GM23338 (cell line): ENCODE results near the gene SRXN1. TPM values are rescaled to one million over a fixed set of nuclear protein-coding genes. Genes with fewer than 3 reads are reported as not detected.

Experiments used
- ATAC-seq: fragments of 200-7000 bp; cut with Tn5 transposase; 3 replicates; pipeline ENCODE4 v1.9.1; 2020
- DNase-seq: peaks from one replicate; pipeline ENCODE4 v3.0.0-alpha.2; 2015; ENCODE audit warnings: low spot score
- H2AFZ ChIP-seq: fragments of 200-600 bp; sonication (generic); 2 replicates; pipeline ENCODE4 v1.8.0; 2016; ENCODE audit warnings: antibody characterized with exemption, mild to moderate bottlenecking, moderate library complexity
- H3F3A ChIP-seq: fragments of 200-600 bp; sonication (generic); replicated peaks from 2 replicates; pipeline ENCODE4 v1.8.0; 2017; ENCODE audit warnings: antibody characterized with exemption, mixed run types, low read depth
- H3K27ac ChIP-seq: fragments of 200-600 bp; sonication (generic); 2 replicates; pipeline ENCODE4 v1.6.1; 2016; ENCODE audit warnings: low read depth
- H3K27me3 ChIP-seq: fragments of 200-600 bp; sonication (generic); 2 replicates; pipeline ENCODE4 v1.8.0; 2016; ENCODE audit warnings: mild to moderate bottlenecking, mixed run types, moderate library complexity; ENCODE audit not compliant: insufficient read depth
- H3K36me3 ChIP-seq: fragments of 200-600 bp; sonication (generic); 2 replicates; pipeline ENCODE4 v1.8.0; 2016; ENCODE audit warnings: mild to moderate bottlenecking; ENCODE audit not compliant: insufficient read depth
- H3K4me1 ChIP-seq: fragments of 200-600 bp; sonication (generic); 2 replicates; pipeline ENCODE4 v1.8.0; 2016; ENCODE audit warnings: mild to moderate bottlenecking, moderate library complexity; ENCODE audit not compliant: insufficient read depth
- H3K4me2 ChIP-seq: fragments of 200-600 bp; sonication (generic); 2 replicates; pipeline ENCODE4 v1.7.1; 2017; ENCODE audit warnings: mixed run types
- H3K4me3 ChIP-seq: fragments of 200-600 bp; sonication (generic); 2 replicates; pipeline ENCODE4 v1.6.1; 2016; ENCODE audit warnings: mixed run types
- H3K79me2 ChIP-seq: fragments of 200-600 bp; sonication (generic); replicated peaks from 2 replicates; pipeline ENCODE4 v1.8.0; 2017; ENCODE audit warnings: mild to moderate bottlenecking; ENCODE audit not compliant: insufficient read depth
- H3K9me2 ChIP-seq: fragments of 200-600 bp; sonication (generic); 2 replicates; pipeline ENCODE4 v1.8.0; 2017; ENCODE audit not compliant: insufficient read depth
- H4K20me1 ChIP-seq: fragments of 200-600 bp; sonication (generic); replicated peaks from 2 replicates; pipeline ENCODE4 v1.8.0; 2017; ENCODE audit warnings: mild to moderate bottlenecking; ENCODE audit not compliant: insufficient read depth
- H3K27ac Mint-ChIP-seq: 2 replicates; pipeline ENCODE4 v1.8.0; 2020; ENCODE audit warnings: inconsistent platforms, mild to moderate bottlenecking, moderate library complexity, mixed read lengths
- H3K27me3 Mint-ChIP-seq: 3 replicates; pipeline ENCODE4 v1.8.0; 2022; ENCODE audit warnings: low read depth, mild to moderate bottlenecking, moderate library complexity, mixed read lengths, inconsistent platforms; ENCODE audit not compliant: insufficient read depth, poor library complexity
- H3K36me3 Mint-ChIP-seq: 3 replicates; pipeline ENCODE4 v1.8.0; 2021; ENCODE audit warnings: low read depth, mild to moderate bottlenecking, inconsistent platforms, moderate library complexity, mixed read lengths
- H3K4me1 Mint-ChIP-seq: 3 replicates; pipeline ENCODE4 v1.8.0; 2020; ENCODE audit warnings: mild to moderate bottlenecking, inconsistent platforms, mixed read lengths
- H3K4me3 Mint-ChIP-seq: 3 replicates; pipeline ENCODE4 v1.8.0; 2021; ENCODE audit warnings: moderate library complexity, mild to moderate bottlenecking, inconsistent platforms, mixed read lengths
- H3K9me3 Mint-ChIP-seq: 3 replicates; pipeline ENCODE4 v1.8.0; 2020; ENCODE audit warnings: moderate library complexity, mild to moderate bottlenecking, inconsistent platforms, mixed read lengths
- CREB1 ChIP-seq: fragments of 250-450 bp; sonication (Bioruptor Pico); IDR thresholded peaks from 2 replicates; pipeline ENCODE4 v1.5.0; 2020; ENCODE audit warnings: low read depth, mild to moderate bottlenecking, moderate library complexity
- EZH2 ChIP-seq: fragments of 200-600 bp; sonication (generic); IDR thresholded peaks from one replicate; pipeline ENCODE4 v1.8.0; 2017; ENCODE audit warnings: antibody characterized with exemption, mild to moderate bottlenecking, low read depth; ENCODE audit not compliant: unreplicated experiment
- EZH2phosphoT487 ChIP-seq: fragments of 200-600 bp; sonication (generic); IDR thresholded peaks from one replicate; pipeline ENCODE4 v1.8.1; 2018; ENCODE audit warnings: antibody characterized with exemption; ENCODE audit not compliant: unreplicated experiment
- JUNB ChIP-seq: IDR thresholded peaks from one replicate; pipeline ENCODE4 v1.6.1; 2016; ENCODE audit warnings: antibody characterized with exemption; ENCODE audit not compliant: unreplicated experiment
- NANOG ChIP-seq: IDR thresholded peaks from 2 replicates; pipeline ENCODE4 v1.6.1; 2016; ENCODE audit warnings: antibody characterized with exemption, borderline replicate concordance
- POLR2AphosphoS5 ChIP-seq: IDR thresholded peaks from 2 replicates; pipeline ENCODE4 v1.6.1; 2016; ENCODE audit warnings: antibody characterized with exemption, low read depth
- ZNF114 ChIP-seq: fragments of 250-450 bp; sonication (Bioruptor Pico); IDR thresholded peaks from 2 replicates; pipeline ENCODE4 v1.5.0; 2020; ENCODE audit warnings: mild to moderate bottlenecking, moderate library complexity
- polyA plus RNA-seq: library from polyadenylated mRNA; unstranded; fragments of >200 nt; fragmentation: Nextera tagmentation; extraction: Ambion mirVana; gene quantifications from 2 replicates; pipeline ENCODE4 v1.2.1, GENCODE V29; 2016
- total RNA-seq: library from RNA; depleted of rRNA; stranded (reverse); fragments of >200 nt; shearing (Covaris generic); gene quantifications from 2 replicates; pipeline ENCODE4 v1.2.3, GENCODE V29; 2014
- TF ChIP-seq, protein P1 (sequence below), 2 experiments: fragments of 200-600 bp in 1 of 2; sonication (generic) in 1 of 2; conservative IDR thresholded peaks; 2 replicates each; pipeline versions ENCODE4 v1.5.1 to v1.6.1; 2016 to 2017; ENCODE audit warnings: antibody characterized with exemption in 2 of 2, low read depth in 2 of 2, mild to moderate bottlenecking in 2 of 2, moderate library complexity in 1 of 2

SRXN1 gene
- total and polyA plus RNA-seq, 2 experiments from 2014 or later: 8.4 to 26.6 TPM

DNA sequence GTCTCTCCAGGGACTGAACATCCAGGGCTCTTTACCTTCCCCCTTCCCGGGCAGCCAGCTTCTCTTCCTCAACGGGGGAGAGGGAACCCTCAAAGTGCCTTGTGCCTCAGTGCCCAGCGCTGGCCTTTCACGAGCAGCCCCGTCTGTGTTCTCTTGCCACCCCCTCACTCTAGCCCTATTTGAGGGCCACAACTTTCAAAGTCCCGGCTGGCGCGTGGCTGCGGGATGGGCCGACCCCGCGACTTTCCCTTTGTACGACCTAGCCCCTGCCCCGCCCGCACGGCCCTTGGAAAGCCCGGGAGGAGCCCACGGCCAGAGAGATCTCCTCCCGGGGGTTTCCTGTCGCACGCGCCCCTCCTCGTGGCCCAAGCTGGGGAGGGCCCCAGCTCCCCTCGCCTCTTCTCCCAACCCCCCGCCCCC lies 22.0 kb upstream of the SRXN1 start (continued):
- TF ChIP-seq, protein P1, sequence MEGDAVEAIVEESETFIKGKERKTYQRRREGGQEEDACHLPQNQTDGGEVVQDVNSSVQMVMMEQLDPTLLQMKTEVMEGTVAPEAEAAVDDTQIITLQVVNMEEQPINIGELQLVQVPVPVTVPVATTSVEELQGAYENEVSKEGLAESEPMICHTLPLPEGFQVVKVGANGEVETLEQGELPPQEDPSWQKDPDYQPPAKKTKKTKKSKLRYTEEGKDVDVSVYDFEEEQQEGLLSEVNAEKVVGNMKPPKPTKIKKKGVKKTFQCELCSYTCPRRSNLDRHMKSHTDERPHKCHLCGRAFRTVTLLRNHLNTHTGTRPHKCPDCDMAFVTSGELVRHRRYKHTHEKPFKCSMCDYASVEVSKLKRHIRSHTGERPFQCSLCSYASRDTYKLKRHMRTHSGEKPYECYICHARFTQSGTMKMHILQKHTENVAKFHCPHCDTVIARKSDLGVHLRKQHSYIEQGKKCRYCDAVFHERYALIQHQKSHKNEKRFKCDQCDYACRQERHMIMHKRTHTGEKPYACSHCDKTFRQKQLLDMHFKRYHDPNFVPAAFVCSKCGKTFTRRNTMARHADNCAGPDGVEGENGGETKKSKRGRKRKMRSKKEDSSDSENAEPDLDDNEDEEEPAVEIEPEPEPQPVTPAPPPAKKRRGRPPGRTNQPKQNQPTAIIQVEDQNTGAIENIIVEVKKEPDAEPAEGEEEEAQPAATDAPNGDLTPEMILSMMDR (conservative IDR thresholded peaks at IDR 0.05; ENCODE audit: low read depth in 2 of 2): no peak
- TF ChIP-seq POLR2AphosphoS5 (no peak), NANOG (no peak), EZH2phosphoT487 (no peak)

DNA sequence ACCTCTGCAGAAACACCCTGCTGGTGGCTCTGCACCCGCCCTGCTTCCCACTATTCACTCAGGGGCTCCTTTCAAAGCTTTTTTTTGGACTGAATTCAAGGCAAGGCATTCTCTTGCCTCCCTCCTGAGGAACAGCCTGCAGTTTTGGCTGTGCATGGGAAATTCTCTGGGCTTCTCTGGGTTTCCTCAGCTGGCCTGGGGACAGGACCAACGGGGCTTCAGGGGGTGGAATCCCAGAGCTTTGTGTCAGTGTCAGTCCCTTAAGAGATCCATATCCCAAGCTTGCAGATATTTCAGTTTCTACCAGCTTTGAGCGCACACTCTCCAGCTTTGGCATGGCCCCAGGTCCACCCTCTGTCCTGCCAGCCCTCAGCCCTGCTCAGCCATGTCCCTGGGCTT lies 20.6 kb upstream of the SRXN1 start:
- Mint-ChIP-seq H3K4me1 (peaks cover 54% of the 10 kb centered on the region), H3K36me3 (no peaks in the 10 kb centered on the region), H3K4me3 (no peak overlapping the region), H3K27me3 (peaks cover 46% of the 10 kb centered on the region), H3K27ac (no peak overlapping the region), H3K9me3 (no peaks in the 10 kb centered on the region)
- Histone ChIP-seq H3K9me2 (no peaks in the 10 kb centered on the region), H3K4me1 (peaks cover 23% of the 10 kb centered on the region), H3K27ac (no peak overlapping the region), H3K4me2 (no peak overlapping the region), H3K36me3 (no peaks in the 10 kb centered on the region; the same call in 1 of the 2 replicates), H3F3A (0 out of 2 replicates have a peak, but pooled peaks cover 4% of the 10 kb centered on the region), H4K20me1 (no peaks in the 10 kb centered on the region), H2AFZ (no peak overlapping the region), H3K4me3 (no peak overlapping the region), H3K27me3 (peaks cover 47% of the 10 kb centered on the region), H3K79me2 (no peaks in the 10 kb centered on the region)
- ATAC-seq (no peak), DNase-seq (no peak)
- TF ChIP-seq ZNF114 (CRISPR knock-in tag) (no peak), CREB1 (CRISPR knock-in tag) (no peak), JUNB (no peak)

DNA sequence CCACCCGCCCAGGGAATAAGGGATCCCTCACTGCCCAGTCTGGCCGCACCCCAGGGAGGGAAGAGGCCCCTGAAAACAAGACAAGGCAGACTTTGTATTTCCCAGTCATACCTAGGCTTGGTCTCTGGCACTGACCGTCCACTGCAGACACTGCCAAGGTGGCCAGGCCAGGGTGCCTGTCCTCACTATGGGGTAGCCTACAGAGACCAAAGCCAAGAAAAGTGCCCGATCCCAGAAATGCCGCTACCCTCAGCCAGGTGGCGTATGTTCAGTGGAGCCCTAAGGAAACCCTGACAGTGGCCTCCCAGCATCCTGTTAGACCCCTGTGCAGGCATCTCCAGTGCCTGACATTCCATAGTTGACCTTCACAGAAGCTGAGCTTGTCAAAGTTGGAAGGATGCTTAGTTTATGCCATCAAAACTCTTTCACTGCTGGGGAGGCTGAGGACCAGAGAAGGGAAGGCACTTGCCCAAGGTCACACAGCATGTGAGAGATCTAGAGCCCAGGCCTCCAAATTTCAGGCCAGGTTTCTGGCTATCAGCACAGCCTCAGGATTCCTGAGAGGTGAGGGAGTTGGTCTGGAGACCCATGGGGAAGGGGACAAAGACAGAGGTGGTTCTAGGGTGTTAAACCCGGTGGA lies 20.1 kb upstream of the SRXN1 start:
- ATAC-seq: peak; percentile 24
- no peaks in the 10 kb centered on the region for H4K20me1 ChIP-seq
- H3K4me2 ChIP-seq: peak overlapping the region; percentile 43; the same call in 1 of the 2 replicates
- H3K36me3 ChIP-seq: no peaks in the 10 kb centered on the region; the same call in 1 of the 2 replicates
- TF ChIP-seq, protein P1 (conservative IDR thresholded peaks at IDR 0.05; ENCODE audit: low read depth in 2 of 2): peak; percentile 75 to 85
- no peak for TF ChIP-seq EZH2
- no peak overlapping the region for H2AFZ ChIP-seq
- no peaks in the 10 kb centered on the region for H3K79me2 ChIP-seq
- peaks cover 28% of the 10 kb centered on the region for H3K4me1 ChIP-seq
- H3K9me3 Mint-ChIP-seq: no peaks in the 10 kb centered on the region
- H3K4me3 Mint-ChIP-seq: no peak overlapping the region
- H3K27me3 Mint-ChIP-seq: peaks cover 45% of the 10 kb centered on the region
- peaks cover 58% of the 10 kb centered on the region for H3K4me1 Mint-ChIP-seq
- no peak overlapping the region for H3K27ac Mint-ChIP-seq
- no peaks in the 10 kb centered on the region for H3K36me3 Mint-ChIP-seq
- H3K27ac ChIP-seq: no peak overlapping the region
- H3K4me3 ChIP-seq: no peak overlapping the region
- 0 out of 2 replicates have a peak, but pooled peaks cover 4% of the 10 kb centered on the region for H3F3A ChIP-seq
- H3K27me3 ChIP-seq: peaks cover 44% of the 10 kb centered on the region
- DNase-seq: peak; percentile 73
- H3K9me2 ChIP-seq: no peaks in the 10 kb centered on the region
